Activated CD8-positive, alpha-beta T cell treated with anti-CD3 and anti-CD28 coated beads for 36 hours (primary cell): Measurements from ENCODE around the gene PRCC. TPM values are rescaled to one million over a fixed set of nuclear protein-coding genes. Genes with fewer than 3 reads are reported as not detected.

Experiments used
- ATAC-seq: fragments of 200-7000 bp; cut with Tn5 transposase; one replicate; pipeline ENCODE4 v1.10.0; 2021; ENCODE audit warnings: mild to moderate bottlenecking, moderate library complexity
- CTCF ChIA-PET: fragments of 350-600 bp; sonication (Branson Sonifier 250); formaldehyde crosslinking; loops from one replicate; lab custom pipeline; 2021; ENCODE audit warnings: antibody characterized with exemption; lab: Charles Lee
- POLR2A ChIA-PET: fragments of 350-600 bp; sonication (Branson Sonifier 250); formaldehyde crosslinking; loops from one replicate; lab custom pipeline; 2021; ENCODE audit warnings: antibody characterized with exemption; lab: Charles Lee
- DNase-seq: peaks from one replicate; pipeline ENCODE4 v3.0.0-alpha.2; 2020
- H3K27ac Mint-ChIP-seq: one replicate; pipeline ENCODE4 v1.8.0; 2021; ENCODE audit warnings: mild to moderate bottlenecking, mixed read lengths
- H3K27me3 Mint-ChIP-seq: one replicate; pipeline ENCODE4 v1.8.0; 2021; ENCODE audit warnings: mixed read lengths
- H3K36me3 Mint-ChIP-seq: one replicate; pipeline ENCODE4 v1.8.0; 2021; ENCODE audit warnings: low read depth, mixed read lengths
- H3K4me1 Mint-ChIP-seq: one replicate; pipeline ENCODE4 v1.8.0; 2021; ENCODE audit warnings: low read depth, mixed read lengths
- H3K4me3 Mint-ChIP-seq: one replicate; pipeline ENCODE4 v1.8.0; 2021; ENCODE audit warnings: mild to moderate bottlenecking, moderate library complexity, mixed read lengths
- H3K9me3 Mint-ChIP-seq: one replicate; pipeline ENCODE4 v1.8.0; 2021; ENCODE audit warnings: mixed read lengths
- intact Hi-C: fragments of 100-400 bp; cut with micrococcal nuclease; formaldehyde crosslinking; loops from one replicate; pipeline ENCODE4 v1.10.0; 2022
- total RNA-seq, 2 experiments: library from RNA; stranded (reverse); gene quantifications; one replicate each; pipeline ENCODE4 v1.2.3, GENCODE V29; 2021
- TF ChIP-seq, protein P1 (sequence below): fragments of 200-600 bp; IDR thresholded peaks from one replicate; pipeline ENCODE4 v1.8.0; 2022; ENCODE audit warnings: antibody characterized with exemption, mild to moderate bottlenecking

The PRCC gene
- total RNA-seq, 2 experiments from 2014 or later, result 69.8 to 70.6 TPM

GRCh38 chr1:156802421-156802935, 35.1 kb downstream of the PRCC start:
- ChIA-PET POLR2A (interaction anchor here (0.8 to 5.0 kb wide), 12 partner anchors 10 to 113 kb away, joined by 3 to 21 read pairs (median 7); partner anchors contain the start of genes INSRR, ISG20L2, METTL25B and NTRK1), CTCF (interaction anchor here (1.2 to 10.4 kb wide), 5 partner anchors 36 to 125 kb away, joined by 5 to 214 read pairs (median 24); partner anchors contain the start of genes INSRR and NTRK1)
- no peak overlapping the region for H3K4me3 Mint-ChIP-seq
- ATAC-seq (peak; percentile 7), DNase-seq (no peak)
- TF ChIP-seq, protein P1, sequence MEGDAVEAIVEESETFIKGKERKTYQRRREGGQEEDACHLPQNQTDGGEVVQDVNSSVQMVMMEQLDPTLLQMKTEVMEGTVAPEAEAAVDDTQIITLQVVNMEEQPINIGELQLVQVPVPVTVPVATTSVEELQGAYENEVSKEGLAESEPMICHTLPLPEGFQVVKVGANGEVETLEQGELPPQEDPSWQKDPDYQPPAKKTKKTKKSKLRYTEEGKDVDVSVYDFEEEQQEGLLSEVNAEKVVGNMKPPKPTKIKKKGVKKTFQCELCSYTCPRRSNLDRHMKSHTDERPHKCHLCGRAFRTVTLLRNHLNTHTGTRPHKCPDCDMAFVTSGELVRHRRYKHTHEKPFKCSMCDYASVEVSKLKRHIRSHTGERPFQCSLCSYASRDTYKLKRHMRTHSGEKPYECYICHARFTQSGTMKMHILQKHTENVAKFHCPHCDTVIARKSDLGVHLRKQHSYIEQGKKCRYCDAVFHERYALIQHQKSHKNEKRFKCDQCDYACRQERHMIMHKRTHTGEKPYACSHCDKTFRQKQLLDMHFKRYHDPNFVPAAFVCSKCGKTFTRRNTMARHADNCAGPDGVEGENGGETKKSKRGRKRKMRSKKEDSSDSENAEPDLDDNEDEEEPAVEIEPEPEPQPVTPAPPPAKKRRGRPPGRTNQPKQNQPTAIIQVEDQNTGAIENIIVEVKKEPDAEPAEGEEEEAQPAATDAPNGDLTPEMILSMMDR, result no peak
- H3K27me3 Mint-ChIP-seq, result no peaks in the 10 kb centered on the region
- H3K36me3 Mint-ChIP-seq, result peaks cover 31% of the 10 kb centered on the region
- H3K4me1 Mint-ChIP-seq, result peaks cover 15% of the 10 kb centered on the region
- no peaks in the 10 kb centered on the region for H3K9me3 Mint-ChIP-seq
- peak overlapping the region; percentile 60 for H3K27ac Mint-ChIP-seq
- intact Hi-C loops, result loop anchor here (5.0 kb wide), 1 partner anchor 55 kb away; the partner anchor contains the start of gene INSRR

- Mint-ChIP-seq H3K27me3 (no peaks in the 10 kb centered on the region), H3K4me1 (peaks cover 23% of the 10 kb centered on the region), H3K9me3 (no peaks in the 10 kb centered on the region), H3K36me3 (peaks cover 34% of the 10 kb centered on the region), H3K4me3 (no peak overlapping the region), H3K27ac (peak overlapping the region; percentile 39)
- TF ChIP-seq, protein P1, result no peak
- peak; percentile 11 for ATAC-seq
- intact Hi-C loops, result loop anchor here (5.0 kb wide), 1 partner anchor 54 kb away; the partner anchor contains the start of gene INSRR
- DNase-seq, result no peak
- CTCF ChIA-PET, result interaction anchor here (3.7 to 10.4 kb wide), 3 partner anchors 35 to 77 kb away, joined by 24 to 214 read pairs (median 43); partner anchors contain the start of genes INSRR and NTRK1
- POLR2A ChIA-PET, result interaction anchor here (0.8 to 5.0 kb wide), 12 partner anchors 10 to 114 kb away, joined by 3 to 21 read pairs (median 7); partner anchors contain the start of genes INSRR, NTRK1 and SH2D2A
Observed at GRCh38 chr1:156803086-156803851, 35.9 kb downstream of the PRCC start.

GRCh38 chr1:156804026-156804425, 36.7 kb downstream of the PRCC start:
- peaks cover 31% of the 10 kb centered on the region for H3K4me1 Mint-ChIP-seq
- H3K4me3 Mint-ChIP-seq, result no peak overlapping the region
- CTCF ChIA-PET, result interaction anchor here (10.4 kb wide), 1 partner anchor 56 kb away, joined by 214 read pairs; the partner anchor contains the start of genes INSRR and NTRK1
- ATAC-seq, result no peak
- no peak for DNase-seq
- H3K9me3 Mint-ChIP-seq, result no peaks in the 10 kb centered on the region
- TF ChIP-seq, protein P1, result no peak
- H3K27ac Mint-ChIP-seq, result peak overlapping the region; percentile 39
- POLR2A ChIA-PET, result interaction anchor here (1.4 to 5.6 kb wide), 10 partner anchors 9 to 85 kb away, joined by 3 to 28 read pairs (median 5); partner anchors contain the start of gene SH2D2A
- peaks cover 41% of the 10 kb centered on the region for H3K36me3 Mint-ChIP-seq
- intact Hi-C loops, result loop anchor here (5.0 kb wide), 1 partner anchor 53 kb away; the partner anchor contains the start of gene INSRR
- no peaks in the 10 kb centered on the region for H3K27me3 Mint-ChIP-seq

DNA sequence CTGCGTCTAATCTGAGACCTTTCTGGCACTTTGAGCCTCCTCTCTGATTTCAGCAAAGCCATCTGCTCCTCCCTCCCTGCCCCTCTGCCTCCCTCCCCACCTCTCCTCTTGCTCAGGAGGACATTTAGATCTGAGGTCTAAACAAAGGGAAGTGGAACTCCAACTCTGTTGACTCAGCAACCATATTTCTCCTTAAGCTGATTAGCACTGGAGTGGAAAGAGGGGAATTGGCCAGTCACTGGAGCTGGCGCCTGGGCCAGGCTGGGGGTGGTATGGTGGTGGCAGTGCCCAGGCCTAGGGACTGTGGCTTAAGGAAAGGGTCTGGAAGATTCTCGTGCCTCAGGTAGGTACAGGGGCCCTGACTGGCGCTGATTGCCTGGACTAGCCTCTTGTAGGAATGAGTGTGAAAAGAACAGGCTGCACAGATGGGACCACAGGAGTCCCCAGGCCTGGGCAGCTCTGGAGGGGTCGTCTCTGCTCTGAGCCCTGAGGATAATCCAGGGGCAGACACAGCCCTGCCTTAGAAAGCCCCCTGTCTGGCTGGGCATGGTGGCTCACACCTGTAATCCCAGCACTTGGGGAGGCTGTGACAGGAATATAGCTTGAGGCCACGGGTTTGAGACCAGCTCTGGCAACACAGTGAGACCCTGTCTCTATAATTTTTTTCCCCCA, 37.4 kb downstream of the PRCC start:
- ATAC-seq (no peak), DNase-seq (no peak)
- TF ChIP-seq, protein P1, result no peak
- peaks cover 36% of the 10 kb centered on the region for H3K4me1 Mint-ChIP-seq
- no peaks in the 10 kb centered on the region for H3K9me3 Mint-ChIP-seq
- H3K27me3 Mint-ChIP-seq, result no peaks in the 10 kb centered on the region
- H3K36me3 Mint-ChIP-seq, result peaks cover 45% of the 10 kb centered on the region
- intact Hi-C loops, result loop anchor here (5.0 kb wide), 1 partner anchor 53 kb away; the partner anchor contains the start of gene INSRR
- H3K4me3 Mint-ChIP-seq, result no peak overlapping the region
- H3K27ac Mint-ChIP-seq, result peak overlapping the region; percentile 39
- ChIA-PET CTCF (interaction anchor here (0.6 to 1.7 kb wide), 3 partner anchors 10 to 55 kb away, joined by 3 to 12 read pairs (median 4); partner anchors contain the start of gene NTRK1), POLR2A (interaction anchor here (1.0 to 5.6 kb wide), 13 partner anchors 8 to 91 kb away, joined by 3 to 28 read pairs (median 4); partner anchors contain the start of genes INSRR and SH2D2A)
